GM19452 (cell line): ENCODE results near the gene PPM1D.

ENCODE experiments used
- ATAC-seq: cut with Tn5 transposase; IDR thresholded peaks from one replicate; pipeline ENCODE4 v1.9.1; 2021; ENCODE audit not compliant: unreplicated experiment

Gene PPM1D

DNA sequence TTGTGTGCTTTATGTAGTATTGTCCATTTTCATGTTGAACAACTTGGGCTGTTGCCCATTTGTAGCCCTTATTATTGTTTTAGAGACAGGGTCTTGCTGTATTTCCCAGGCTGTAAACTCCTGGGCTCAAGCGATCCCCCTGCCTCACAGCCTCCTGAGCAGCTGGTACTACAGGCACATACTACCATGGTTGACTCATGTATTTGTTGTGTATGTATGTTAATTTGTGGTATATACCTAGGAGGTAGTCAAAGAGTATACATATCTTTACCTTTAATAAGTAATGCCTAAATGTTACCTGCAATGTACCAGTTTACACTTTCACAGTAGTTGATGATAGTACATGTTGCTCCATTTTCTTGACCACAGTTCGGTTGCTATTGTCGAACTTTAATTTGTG is 18.1 kb downstream of the PPM1D start:
- no peak for ATAC-seq

DNA sequence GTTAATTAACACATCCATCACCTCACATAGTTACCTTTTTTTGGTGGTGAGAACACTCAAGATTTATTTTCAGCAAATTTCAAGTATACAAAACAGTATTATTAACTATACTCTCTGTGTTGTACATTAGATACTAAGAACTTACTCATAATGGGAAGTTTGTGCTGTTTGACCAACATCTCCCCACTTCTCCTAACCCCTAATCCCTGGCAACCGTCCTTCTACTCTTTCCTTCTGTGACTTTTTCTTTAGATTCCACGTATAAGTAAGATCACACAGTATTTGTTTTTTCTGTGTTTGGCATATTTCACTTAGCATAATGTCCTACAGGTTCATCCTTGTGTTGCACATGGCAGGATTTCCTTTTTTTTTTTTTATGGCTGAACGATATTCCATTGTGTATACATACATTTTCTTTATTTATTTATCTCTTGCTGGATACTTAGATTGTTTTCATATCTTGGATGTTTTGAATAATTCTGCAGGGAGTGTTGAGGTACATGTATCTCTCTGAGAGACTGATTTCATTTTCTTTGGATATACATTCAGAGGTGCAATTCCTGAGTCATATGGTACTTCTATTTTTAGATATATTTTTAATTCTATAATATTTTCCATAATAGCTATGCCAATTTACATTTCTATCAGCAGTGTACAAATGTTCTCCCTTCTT is 19.0 kb downstream of the PPM1D start:
- ATAC-seq = no peak

- no peak for ATAC-seq
Measured at GRCh38 chr17:60622961-60623360, 23.0 kb downstream of the PPM1D start.

GRCh38 chr17:60623415-60623814 is 23.4 kb downstream of the PPM1D start:
- no peak for ATAC-seq

- ATAC-seq = no peak
Measured at GRCh38 chr17:60627124-60627523, 27.1 kb downstream of the PPM1D start.

- no peak for ATAC-seq
Measured at GRCh38 chr17:60628252-60628889, 28.4 kb downstream of the PPM1D start.

DNA sequence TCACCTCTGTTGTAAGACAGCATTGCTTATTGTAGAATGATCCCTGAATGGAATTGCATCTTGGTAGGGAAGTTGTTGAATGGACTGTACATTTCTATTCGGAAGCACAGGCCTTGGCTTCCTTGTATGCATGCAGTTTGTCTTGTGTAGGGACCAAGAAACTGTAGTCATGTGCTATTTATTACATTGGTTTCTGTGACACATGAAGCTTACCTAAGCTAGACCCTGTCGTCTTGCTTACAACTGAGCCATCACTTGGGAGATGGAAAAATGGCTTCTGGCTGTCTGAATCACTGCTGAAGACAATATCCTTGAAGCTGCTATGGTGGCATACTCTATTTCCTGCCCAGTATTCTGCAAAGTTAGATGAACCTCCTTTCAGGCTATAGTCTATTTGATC is 29.1 kb downstream of the PPM1D start:
- no peak for ATAC-seq

GRCh38 chr17:60630352-60630751 is 30.4 kb downstream of the PPM1D start:
- ATAC-seq = no peak

DNA sequence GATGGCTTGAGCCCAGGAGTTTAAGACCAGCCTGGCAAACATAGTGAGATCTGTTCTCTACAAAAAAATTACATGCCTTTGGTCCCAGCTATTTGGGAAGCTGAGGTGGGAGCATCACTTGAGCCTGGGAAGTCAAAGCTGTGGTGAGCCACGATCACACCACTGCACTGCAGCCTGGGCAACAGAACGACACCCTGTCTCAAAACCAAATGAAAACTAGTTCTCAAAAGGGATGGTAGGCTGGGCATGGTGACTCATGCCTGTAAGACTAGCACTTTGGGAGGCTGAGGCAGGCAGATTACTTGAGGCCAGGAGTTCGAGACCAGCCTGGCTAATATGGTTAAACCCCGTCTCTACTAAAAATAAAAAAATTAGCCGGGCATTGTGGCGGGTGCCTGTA is 31.1 kb downstream of the PPM1D start:
- ATAC-seq = no peak

DNA sequence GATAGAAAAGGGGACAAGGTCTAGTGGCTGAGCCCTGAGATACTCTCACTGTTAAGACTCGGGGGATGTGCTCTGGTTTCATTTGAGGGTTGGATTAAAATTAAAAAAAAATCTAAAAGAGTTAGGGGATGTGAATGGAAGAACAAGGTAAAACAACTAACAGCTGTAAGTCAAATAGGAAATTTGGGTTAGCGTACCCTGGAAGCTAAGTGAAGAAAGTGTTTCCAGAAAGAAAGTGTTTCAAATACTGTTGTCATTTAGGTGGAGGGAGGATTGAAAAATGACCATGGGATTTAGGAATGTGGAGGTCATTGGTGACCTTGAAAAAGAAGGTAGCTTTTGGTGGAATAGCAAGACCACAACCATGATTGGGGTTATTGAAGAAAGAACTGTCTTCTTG is 37.7 kb downstream of the PPM1D start:
- no peak for ATAC-seq

DNA sequence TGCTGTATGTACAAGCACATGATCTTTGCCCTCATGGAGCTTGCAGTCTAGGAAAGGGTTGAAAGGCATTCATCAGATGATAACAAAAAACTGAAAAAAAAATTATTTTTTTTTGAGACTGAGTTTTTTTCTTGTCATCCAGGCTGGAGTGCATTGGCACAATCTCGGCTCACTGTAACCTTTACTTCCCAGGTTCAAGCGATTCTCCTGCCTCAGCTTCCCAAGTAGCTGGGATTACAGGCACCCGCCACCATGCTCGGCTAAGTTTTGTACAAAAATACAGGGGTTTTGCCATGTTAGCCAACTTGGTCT is 39.0 kb downstream of the PPM1D start:
- ATAC-seq = no peak

- no peak for ATAC-seq
Measured at GRCh38 chr17:60640503-60640902, 40.5 kb downstream of the PPM1D start.

DNA sequence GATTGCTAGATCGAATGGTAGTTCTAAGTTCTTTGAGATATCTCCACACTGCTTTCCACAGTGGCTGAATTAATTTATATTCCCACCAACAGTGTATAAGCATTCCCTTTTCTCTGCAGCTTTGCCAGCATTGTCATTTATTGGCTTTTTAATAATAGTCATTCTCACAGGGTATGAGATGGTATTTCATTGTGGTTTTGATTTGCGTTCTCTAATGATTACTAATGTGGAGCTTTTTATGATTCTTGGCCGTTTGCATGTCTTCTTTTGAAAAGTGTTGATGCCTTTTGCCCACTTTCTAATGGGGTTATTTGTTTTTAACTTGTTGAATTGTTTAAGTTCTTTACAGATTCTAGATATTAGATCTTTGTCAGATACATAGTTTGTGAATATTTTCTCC is 41.1 kb downstream of the PPM1D start:
- no peak for ATAC-seq

DNA sequence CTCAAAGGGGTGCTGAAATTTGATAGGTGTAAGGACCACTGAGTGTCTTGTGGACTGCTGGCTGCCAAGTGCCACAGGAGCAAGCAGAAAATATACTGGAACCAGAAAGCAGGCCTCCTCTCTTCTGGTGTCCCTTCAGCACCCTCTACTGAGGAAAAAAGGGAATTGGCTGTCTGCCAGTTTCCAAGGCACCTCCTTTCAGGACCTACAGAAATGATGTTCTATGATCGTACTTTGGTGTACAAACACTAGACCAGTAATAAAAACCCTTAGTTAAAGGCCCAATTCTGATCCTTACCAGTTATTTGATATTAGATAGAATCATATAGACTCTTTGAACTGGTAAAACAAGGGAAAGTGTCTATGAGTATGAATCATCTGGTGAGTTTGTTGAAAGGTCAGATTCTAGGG is 41.8 kb downstream of the PPM1D start:
- ATAC-seq = no peak

GRCh38 chr17:60645918-60646523 is 46.0 kb downstream of the PPM1D start:
- no peak for ATAC-seq

- ATAC-seq = no peak
Measured at GRCh38 chr17:60646701-60647100, 46.7 kb downstream of the PPM1D start.

DNA sequence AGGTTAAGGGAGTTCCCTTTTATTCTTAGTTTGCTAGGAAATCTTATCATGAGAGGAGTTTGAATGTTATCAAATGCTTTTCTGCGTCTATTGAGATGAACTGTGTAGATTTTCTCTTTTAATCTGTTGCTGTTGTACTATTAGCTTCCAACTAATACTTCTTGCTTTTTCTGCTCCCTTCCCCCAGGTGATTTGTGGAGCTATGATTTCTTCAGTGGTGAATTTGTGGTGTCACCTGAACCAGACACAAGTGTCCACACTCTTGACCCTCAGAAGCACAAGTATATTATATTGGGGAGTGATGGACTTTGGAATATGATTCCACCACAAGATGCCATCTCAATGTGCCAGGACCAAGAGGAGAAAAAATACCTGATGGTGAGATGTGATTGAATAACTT is 47.7 kb downstream of the PPM1D start:
- no peak for ATAC-seq

- peak; percentile 89 for ATAC-seq
Measured at GRCh38 chr17:60652454-60653247, 52.7 kb downstream of the PPM1D start.

DNA sequence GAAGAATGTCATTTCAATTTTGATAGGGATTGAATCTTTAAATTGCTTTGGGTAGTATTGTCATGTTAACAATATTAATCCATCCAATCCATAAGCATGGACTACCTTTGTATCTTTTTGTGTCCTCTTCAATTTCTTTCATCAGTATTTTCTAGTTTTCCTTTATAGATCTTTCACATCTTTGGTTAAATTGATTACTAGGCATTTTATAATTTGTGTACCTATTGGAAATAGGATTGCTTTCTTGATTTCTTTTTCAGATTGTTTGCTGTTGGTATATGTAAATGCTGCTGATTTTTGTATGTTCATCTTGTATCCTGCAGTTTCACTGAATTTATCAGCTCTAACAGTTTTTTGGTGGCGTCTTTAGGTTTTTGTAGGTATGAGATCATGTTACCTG is 53.6 kb downstream of the PPM1D start:
- no peak for ATAC-seq

DNA sequence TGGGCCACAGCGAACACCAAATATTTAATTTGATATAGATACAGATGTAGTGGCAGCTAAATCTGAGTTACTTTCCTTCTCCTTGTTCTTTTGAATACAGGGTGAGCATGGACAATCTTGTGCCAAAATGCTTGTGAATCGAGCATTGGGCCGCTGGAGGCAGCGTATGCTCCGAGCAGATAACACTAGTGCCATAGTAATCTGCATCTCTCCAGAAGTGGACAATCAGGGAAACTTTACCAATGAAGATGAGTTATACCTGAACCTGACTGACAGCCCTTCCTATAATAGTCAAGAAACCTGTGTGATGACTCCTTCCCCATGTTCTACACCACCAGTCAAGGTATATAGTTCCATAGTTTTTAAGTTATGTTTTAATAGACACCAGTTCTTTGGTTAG is 56.5 kb downstream of the PPM1D start:
- ATAC-seq = no peak

DNA sequence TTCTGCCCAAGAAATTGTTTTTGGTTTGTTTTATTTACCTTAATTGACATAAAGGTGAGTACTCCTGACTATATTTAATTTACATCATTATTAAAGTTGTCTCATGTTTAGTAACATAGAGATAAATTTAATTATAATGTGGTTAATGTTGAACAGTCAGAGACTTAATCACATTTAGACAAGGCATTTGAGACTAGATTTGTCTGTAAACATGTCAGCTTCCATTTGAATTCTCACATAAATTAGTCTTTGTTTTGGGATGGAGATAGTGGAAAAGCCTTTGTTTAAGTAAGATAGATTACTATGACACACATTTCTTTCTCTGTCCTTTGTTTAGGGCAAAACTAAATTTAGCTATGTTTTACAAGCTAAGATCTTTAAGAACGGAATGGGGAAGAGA is 59.2 kb downstream of the PPM1D start:
- ATAC-seq = no peak

GRCh38 chr17:60661489-60661888 is 61.5 kb downstream of the PPM1D start:
- no peak for ATAC-seq
